WTC11 (cell line): ENCODE measurements around the gene KLK15. TPM values are rescaled to one million over a fixed set of nuclear protein-coding genes. Genes with fewer than 3 reads are reported as not detected.

Experiments used
- ATAC-seq: fragments of 200-7000 bp; cut with Tn5 transposase; 2 replicates; pipeline ENCODE4 v1.10.0; 2021; ENCODE audit warnings: mild to moderate bottlenecking, moderate library complexity
- CTCF ChIA-PET: fragments of 300-600 bp; sonication (Branson Sonifier 250); formaldehyde crosslinking; loops from one replicate; lab custom pipeline; 2021; ENCODE audit warnings: antibody characterized with exemption; lab: Charles Lee
- POLR2A ChIA-PET: fragments of 350-600 bp; sonication (Branson Sonifier 250); formaldehyde crosslinking; loops from one replicate; lab custom pipeline; 2021; ENCODE audit warnings: antibody characterized with exemption; lab: Charles Lee
- DNase-seq: peaks from one replicate; pipeline ENCODE4 v3.0.0; 2021; ENCODE audit warnings: low spot score
- H3K27ac Mint-ChIP-seq: 2 replicates; pipeline ENCODE4 v1.8.0; 2021; ENCODE audit warnings: mixed read lengths
- H3K27me3 Mint-ChIP-seq: 2 replicates; pipeline ENCODE4 v1.8.0; 2021; ENCODE audit warnings: low read depth, mild to moderate bottlenecking, moderate library complexity, mixed read lengths
- H3K36me3 Mint-ChIP-seq: 2 replicates; pipeline ENCODE4 v1.8.0; 2021; ENCODE audit warnings: mixed read lengths
- H3K4me1 Mint-ChIP-seq: 2 replicates; pipeline ENCODE4 v1.8.0; 2022; ENCODE audit warnings: mixed read lengths
- H3K4me3 Mint-ChIP-seq: 2 replicates; pipeline ENCODE4 v1.8.0; 2021; ENCODE audit warnings: mild to moderate bottlenecking, moderate library complexity, mixed read lengths
- H3K9me3 Mint-ChIP-seq: 2 replicates; pipeline ENCODE4 v1.8.0; 2021; ENCODE audit warnings: mixed read lengths
- FOXJ3 ChIP-seq: sonication (generic); formaldehyde crosslinking; IDR thresholded peaks from 2 replicates; pipeline ENCODE4 v1.9.0; 2021; ENCODE audit warnings: missing genetic modification reagents, mild to moderate bottlenecking, borderline replicate concordance
- GABPB1 ChIP-seq: sonication (generic); formaldehyde crosslinking; IDR thresholded peaks from 2 replicates; pipeline ENCODE4 v1.8.1; 2023; ENCODE audit warnings: mild to moderate bottlenecking, missing genetic modification reagents
- HMGA2 ChIP-seq: fragments of 250-450 bp; sonication (Bioruptor Pico); IDR thresholded peaks from 2 replicates; pipeline ENCODE4 v1.4.0; 2021; ENCODE audit warnings: mild to moderate bottlenecking, moderate library complexity
- MAX ChIP-seq: sonication (generic); formaldehyde crosslinking; IDR thresholded peaks from 2 replicates; pipeline ENCODE4 v1.8.0; 2022; ENCODE audit warnings: mild to moderate bottlenecking, missing genetic modification reagents
- MXD4 ChIP-seq: fragments of 250-450 bp; sonication (Bioruptor Pico); IDR thresholded peaks from 2 replicates; pipeline ENCODE4 v1.8.0; 2021; ENCODE audit warnings: mild to moderate bottlenecking, moderate library complexity, borderline replicate concordance
- OVOL2 ChIP-seq: fragments of 250-450 bp; sonication (Bioruptor Pico); IDR thresholded peaks from 2 replicates; pipeline ENCODE4 v1.9.0; 2021; ENCODE audit warnings: mild to moderate bottlenecking, borderline replicate concordance
- SOX15 ChIP-seq: fragments of 250-450 bp; sonication (Bioruptor Pico); IDR thresholded peaks from 2 replicates; pipeline ENCODE4 v1.9.0; 2021; ENCODE audit warnings: mild to moderate bottlenecking
- TEAD4 ChIP-seq: sonication (generic); formaldehyde crosslinking; IDR thresholded peaks from 2 replicates; pipeline ENCODE4 v1.8.0; 2022; ENCODE audit warnings: mild to moderate bottlenecking, missing genetic modification reagents
- TP53 ChIP-seq: sonication (generic); formaldehyde crosslinking; IDR thresholded peaks from 2 replicates; pipeline ENCODE4 v1.8.1; 2023; ENCODE audit warnings: mild to moderate bottlenecking, missing genetic modification reagents
- USF2 ChIP-seq: sonication (generic); formaldehyde crosslinking; IDR thresholded peaks from 2 replicates; pipeline ENCODE4 v1.8.1; 2023; ENCODE audit warnings: mild to moderate bottlenecking, missing genetic modification reagents, moderate library complexity
- ZBTB43 ChIP-seq: sonication (generic); formaldehyde crosslinking; IDR thresholded peaks from 2 replicates; pipeline ENCODE4 v1.8.1; 2023; ENCODE audit warnings: mild to moderate bottlenecking, missing genetic modification reagents
- total RNA-seq: library from RNA; stranded (reverse); gene quantifications from 3 replicates; pipeline ENCODE4 v1.2.3, GENCODE V29; 2021
- TF ChIP-seq, protein P1 (sequence below): sonication (generic); formaldehyde crosslinking; IDR thresholded peaks from 2 replicates; pipeline ENCODE4 v1.8.0; 2022; ENCODE audit warnings: missing genetic modification reagents
- TF ChIP-seq, protein P2 (sequence below): sonication (generic); formaldehyde crosslinking; IDR thresholded peaks from 2 replicates; pipeline ENCODE4 v1.8.1; 2022; ENCODE audit warnings: mild to moderate bottlenecking, missing genetic modification reagents, moderate library complexity, borderline replicate concordance
- TF ChIP-seq, protein P3 (sequence below): sonication (generic); formaldehyde crosslinking; IDR thresholded peaks from 2 replicates; pipeline ENCODE4 v1.8.1; 2022; ENCODE audit warnings: missing genetic modification reagents, borderline replicate concordance

KLK15 gene
- total RNA-seq, 1 experiment from 2014 or later = not detected

GRCh38 chr19:50859849-50860248 lies 26.5 kb upstream of the KLK15 start (continued):
- TF ChIP-seq ZBTB43 (no peak), TP53 (CRISPR knock-in tag) (no peak)
- TF ChIP-seq, protein P1, sequence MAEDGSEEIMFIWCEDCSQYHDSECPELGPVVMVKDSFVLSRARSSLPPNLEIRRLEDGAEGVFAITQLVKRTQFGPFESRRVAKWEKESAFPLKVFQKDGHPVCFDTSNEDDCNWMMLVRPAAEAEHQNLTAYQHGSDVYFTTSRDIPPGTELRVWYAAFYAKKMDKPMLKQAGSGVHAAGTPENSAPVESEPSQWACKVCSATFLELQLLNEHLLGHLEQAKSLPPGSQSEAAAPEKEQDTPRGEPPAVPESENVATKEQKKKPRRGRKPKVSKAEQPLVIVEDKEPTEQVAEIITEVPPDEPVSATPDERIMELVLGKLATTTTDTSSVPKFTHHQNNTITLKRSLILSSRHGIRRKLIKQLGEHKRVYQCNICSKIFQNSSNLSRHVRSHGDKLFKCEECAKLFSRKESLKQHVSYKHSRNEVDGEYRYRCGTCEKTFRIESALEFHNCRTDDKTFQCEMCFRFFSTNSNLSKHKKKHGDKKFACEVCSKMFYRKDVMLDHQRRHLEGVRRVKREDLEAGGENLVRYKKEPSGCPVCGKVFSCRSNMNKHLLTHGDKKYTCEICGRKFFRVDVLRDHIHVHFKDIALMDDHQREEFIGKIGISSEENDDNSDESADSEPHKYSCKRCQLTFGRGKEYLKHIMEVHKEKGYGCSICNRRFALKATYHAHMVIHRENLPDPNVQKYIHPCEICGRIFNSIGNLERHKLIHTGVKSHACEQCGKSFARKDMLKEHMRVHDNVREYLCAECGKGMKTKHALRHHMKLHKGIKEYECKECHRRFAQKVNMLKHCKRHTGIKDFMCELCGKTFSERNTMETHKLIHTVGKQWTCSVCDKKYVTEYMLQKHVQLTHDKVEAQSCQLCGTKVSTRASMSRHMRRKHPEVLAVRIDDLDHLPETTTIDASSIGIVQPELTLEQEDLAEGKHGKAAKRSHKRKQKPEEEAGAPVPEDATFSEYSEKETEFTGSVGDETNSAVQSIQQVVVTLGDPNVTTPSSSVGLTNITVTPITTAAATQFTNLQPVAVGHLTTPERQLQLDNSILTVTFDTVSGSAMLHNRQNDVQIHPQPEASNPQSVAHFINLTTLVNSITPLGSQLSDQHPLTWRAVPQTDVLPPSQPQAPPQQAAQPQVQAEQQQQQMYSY (CRISPR knock-in tag) = no peak

DNA sequence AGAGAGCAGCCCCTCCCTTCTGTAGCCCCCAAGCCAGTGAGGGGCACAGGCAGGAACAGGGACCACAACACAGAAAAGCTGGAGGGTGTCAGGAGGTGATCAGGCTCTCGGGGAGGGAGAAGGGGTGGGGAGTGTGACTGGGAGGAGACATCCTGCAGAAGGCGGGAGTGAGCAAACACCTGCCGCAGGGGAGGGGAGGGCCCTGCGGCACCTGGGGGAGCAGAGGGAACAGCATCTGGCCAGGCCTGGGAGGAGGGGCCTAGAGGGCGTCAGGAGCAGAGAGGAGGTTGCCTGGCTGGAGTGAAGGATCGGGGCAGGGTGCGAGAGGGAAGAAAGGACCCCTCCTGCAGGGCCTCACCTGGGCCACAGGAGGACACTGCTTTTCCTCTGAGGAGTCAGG lies 25.5 kb upstream of the KLK15 start:
- H3K4me3 Mint-ChIP-seq = no peak overlapping the region; the same call in 1 of the 2 replicates
- peaks cover 30% of the 10 kb centered on the region for H3K9me3 Mint-ChIP-seq
- ChIA-PET CTCF (interaction anchor here (0.6 to 0.7 kb wide), 2 partner anchors 149 to 267 kb away, joined by 3 to 4 read pairs; no protein-coding TSS in a partner anchor), POLR2A (no interaction called here)
- peaks cover 15% of the 10 kb centered on the region for H3K36me3 Mint-ChIP-seq
- H3K4me1 Mint-ChIP-seq = peaks cover 18% of the 10 kb centered on the region
- peak overlapping the region; percentile 17; the same call in 1 of the 2 replicates for H3K27ac Mint-ChIP-seq
- DNase-seq = peak; percentile 61
- H3K27me3 Mint-ChIP-seq = peaks cover 62% of the 10 kb centered on the region
- peak; percentile 95 for ATAC-seq
- TF ChIP-seq OVOL2 (CRISPR knock-in tag) (no peak), TEAD4 (no peak), MAX (CRISPR knock-in tag) (peak; percentile 42; the same call in 1 of the 2 replicates), GABPB1 (no peak), USF2 (CRISPR knock-in tag) (no peak), HMGA2 (CRISPR knock-in tag) (no peak), FOXJ3 (CRISPR knock-in tag) (no peak), MXD4 (CRISPR knock-in tag) (no peak)
- TF ChIP-seq, protein P2, sequence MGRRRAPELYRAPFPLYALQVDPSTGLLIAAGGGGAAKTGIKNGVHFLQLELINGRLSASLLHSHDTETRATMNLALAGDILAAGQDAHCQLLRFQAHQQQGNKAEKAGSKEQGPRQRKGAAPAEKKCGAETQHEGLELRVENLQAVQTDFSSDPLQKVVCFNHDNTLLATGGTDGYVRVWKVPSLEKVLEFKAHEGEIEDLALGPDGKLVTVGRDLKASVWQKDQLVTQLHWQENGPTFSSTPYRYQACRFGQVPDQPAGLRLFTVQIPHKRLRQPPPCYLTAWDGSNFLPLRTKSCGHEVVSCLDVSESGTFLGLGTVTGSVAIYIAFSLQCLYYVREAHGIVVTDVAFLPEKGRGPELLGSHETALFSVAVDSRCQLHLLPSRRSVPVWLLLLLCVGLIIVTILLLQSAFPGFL (CRISPR knock-in tag) = no peak

DNA sequence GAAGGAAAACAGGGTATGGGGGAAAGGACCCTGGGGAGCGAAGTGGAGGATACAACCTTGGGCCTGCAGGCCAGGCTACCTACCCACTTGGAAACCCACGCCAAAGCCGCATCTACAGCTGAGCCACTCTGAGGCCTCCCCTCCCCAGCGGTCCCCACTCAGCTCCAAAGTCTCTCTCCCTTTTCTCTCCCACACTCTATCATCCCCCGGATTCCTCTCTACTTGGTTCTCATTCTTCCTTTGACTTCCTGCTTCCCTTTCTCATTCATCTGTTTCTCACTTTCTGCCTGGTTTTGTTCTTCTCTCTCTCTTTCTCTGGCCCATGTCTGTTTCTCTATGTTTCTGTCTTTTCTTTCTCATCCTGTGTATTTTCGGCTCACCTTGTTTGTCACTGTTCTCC lies 24.0 kb upstream of the KLK15 start:
- DNase-seq = no peak
- POLR2A ChIA-PET = no interaction called here

More for the DNA sequence above, 24.0 kb upstream of the KLK15 start:
- Mint-ChIP-seq H3K9me3 (peaks cover 22% of the 10 kb centered on the region), H3K36me3 (peaks cover 15% of the 10 kb centered on the region), H3K27me3 (peaks cover 62% of the 10 kb centered on the region), H3K27ac (no peak overlapping the region), H3K4me3 (no peak overlapping the region), H3K4me1 (peaks cover 18% of the 10 kb centered on the region)
- ATAC-seq = no peak
- TF ChIP-seq, protein P3, sequence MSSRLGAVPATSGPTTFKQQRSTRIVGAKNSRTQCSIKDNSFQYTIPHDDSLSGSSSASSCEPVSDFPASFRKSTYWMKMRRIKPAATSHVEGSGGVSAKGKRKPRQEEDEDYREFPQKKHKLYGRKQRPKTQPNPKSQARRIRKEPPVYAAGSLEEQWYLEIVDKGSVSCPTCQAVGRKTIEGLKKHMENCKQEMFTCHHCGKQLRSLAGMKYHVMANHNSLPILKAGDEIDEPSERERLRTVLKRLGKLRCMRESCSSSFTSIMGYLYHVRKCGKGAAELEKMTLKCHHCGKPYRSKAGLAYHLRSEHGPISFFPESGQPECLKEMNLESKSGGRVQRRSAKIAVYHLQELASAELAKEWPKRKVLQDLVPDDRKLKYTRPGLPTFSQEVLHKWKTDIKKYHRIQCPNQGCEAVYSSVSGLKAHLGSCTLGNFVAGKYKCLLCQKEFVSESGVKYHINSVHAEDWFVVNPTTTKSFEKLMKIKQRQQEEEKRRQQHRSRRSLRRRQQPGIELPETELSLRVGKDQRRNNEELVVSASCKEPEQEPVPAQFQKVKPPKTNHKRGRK (CRISPR knock-in tag) = peak; percentile 49; the same call in 1 of the 2 replicates
- no peak for TF ChIP-seq SOX15 (CRISPR knock-in tag)
- CTCF ChIA-PET = interaction anchor here (1.2 to 1.3 kb wide), 2 partner anchors 132 to 159 kb away, joined by 3 read pairs; no protein-coding TSS in a partner anchor
